Measurements from ENCODE around the gene DRC1.
"Not testable (repeated sequence)": the region's sequence is repeated elsewhere in the genome, so short reads cannot be mapped to it uniquely, and the experiment has no call there.

Gene DRC1

GRCh38 chr2:26464390-26465265, 62.9 kb downstream of the DRC1 start:
- DNase-seq: no peak

- no peak for DNase-seq
These were observed 63.7 kb downstream of the DRC1 start for GRCh38 chr2:26465266-26465925.

- DNase-seq: no peak
These were observed 64.3 kb downstream of the DRC1 start for GRCh38 chr2:26465981-26466471.

- DNase-seq: no peak
These were observed 65.1 kb downstream of the DRC1 start for GRCh38 chr2:26466662-26467310.

- DNase-seq: not testable (repeated sequence)
These were observed 66.8 kb downstream of the DRC1 start for GRCh38 chr2:26468544-26468943.

GRCh38 chr2:26469092-26469710, 67.5 kb downstream of the DRC1 start:
- peak; percentile 74 for DNase-seq

- no peak for DNase-seq
These were observed 68.2 kb downstream of the DRC1 start for GRCh38 chr2:26469955-26470354.

- DNase-seq: no peak
These were observed 69.0 kb downstream of the DRC1 start for GRCh38 chr2:26470601-26471260.

GRCh38 chr2:26471289-26471688, 69.6 kb downstream of the DRC1 start:
- no peak for DNase-seq

GRCh38 chr2:26471766-26472706, 70.3 kb downstream of the DRC1 start:
- no peak for DNase-seq

- DNase-seq: no peak
These were observed 71.3 kb downstream of the DRC1 start for GRCh38 chr2:26472821-26473655.

- no peak for DNase-seq
These were observed 72.1 kb downstream of the DRC1 start for GRCh38 chr2:26473796-26474195.

- no peak for DNase-seq
These were observed 72.6 kb downstream of the DRC1 start for GRCh38 chr2:26474261-26474785.

- no peak for DNase-seq
These were observed 73.3 kb downstream of the DRC1 start for GRCh38 chr2:26475037-26475436.

GRCh38 chr2:26475832-26476501, 74.2 kb downstream of the DRC1 start:
- DNase-seq: no peak

GRCh38 chr2:26477126-26477910, 75.6 kb downstream of the DRC1 start:
- DNase-seq: peak; percentile 20

GRCh38 chr2:26477911-26478253, 76.2 kb downstream of the DRC1 start, which contains the start of gene OTOF:
OTOF (minus strand) TSS chr2:26478124.
- no peak for DNase-seq

- DNase-seq: no peak
These were observed 76.6 kb downstream of the DRC1 start for GRCh38 chr2:26478366-26478765.
